Measurements from ENCODE around the gene RITA1.

The RITA1 gene

DNA sequence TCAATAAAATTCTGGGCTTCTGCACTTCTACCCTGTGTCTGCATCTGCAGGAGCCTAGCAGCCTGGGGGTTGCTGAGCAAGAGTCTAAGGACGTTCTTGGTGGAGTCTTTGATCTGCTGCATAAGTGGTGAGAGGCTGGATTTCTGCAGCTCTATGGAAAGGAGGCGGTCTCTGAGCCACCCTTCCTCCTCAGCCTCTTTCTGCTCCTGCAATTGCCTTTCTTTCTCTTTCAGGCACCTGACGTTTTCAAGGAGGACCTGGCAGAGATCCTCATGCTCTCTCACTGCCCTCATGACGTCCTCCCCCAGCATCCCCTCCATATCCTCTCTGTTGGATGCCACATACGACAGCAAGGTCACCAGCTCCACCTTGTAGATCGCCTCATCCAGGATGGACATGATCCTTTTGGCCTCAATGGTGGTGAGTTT lies 22.1 kb downstream of the RITA1 start:
- no peak for DNase-seq (ENCODE audit: low read depth, low spot score)
- Histone ChIP-seq H3K9me3 (ENCODE audit: insufficient read depth, low read length) (peaks cover 9% of the 10 kb centered on the region), H3K27me3 (ENCODE audit: insufficient read depth, insufficient read length) (no peaks in the 10 kb centered on the region), H3K36me3 (ENCODE audit: insufficient read depth, insufficient read length, low read length) (no peaks in the 10 kb centered on the region), H3K4me1 (ENCODE audit: insufficient read depth, insufficient read length) (peaks cover 4% of the 10 kb centered on the region), H3K4me3 (ENCODE audit: insufficient read length, low read depth) (no peak overlapping the region), H3K9ac (ENCODE audit: insufficient read length, low read depth) (no peak overlapping the region)
- TF ChIP-seq YY1 (IDR thresholded peaks at IDR 0.05; ENCODE audit: insufficient read depth, insufficient read length) (no peak), SUZ12 (IDR thresholded peaks at IDR 0.05; ENCODE audit: extremely low read depth, insufficient read depth, insufficient read length) (no peak), ZNF274 (IDR thresholded peaks at IDR 0.05; ENCODE audit: low read depth, low read length) (no peak)

DNA sequence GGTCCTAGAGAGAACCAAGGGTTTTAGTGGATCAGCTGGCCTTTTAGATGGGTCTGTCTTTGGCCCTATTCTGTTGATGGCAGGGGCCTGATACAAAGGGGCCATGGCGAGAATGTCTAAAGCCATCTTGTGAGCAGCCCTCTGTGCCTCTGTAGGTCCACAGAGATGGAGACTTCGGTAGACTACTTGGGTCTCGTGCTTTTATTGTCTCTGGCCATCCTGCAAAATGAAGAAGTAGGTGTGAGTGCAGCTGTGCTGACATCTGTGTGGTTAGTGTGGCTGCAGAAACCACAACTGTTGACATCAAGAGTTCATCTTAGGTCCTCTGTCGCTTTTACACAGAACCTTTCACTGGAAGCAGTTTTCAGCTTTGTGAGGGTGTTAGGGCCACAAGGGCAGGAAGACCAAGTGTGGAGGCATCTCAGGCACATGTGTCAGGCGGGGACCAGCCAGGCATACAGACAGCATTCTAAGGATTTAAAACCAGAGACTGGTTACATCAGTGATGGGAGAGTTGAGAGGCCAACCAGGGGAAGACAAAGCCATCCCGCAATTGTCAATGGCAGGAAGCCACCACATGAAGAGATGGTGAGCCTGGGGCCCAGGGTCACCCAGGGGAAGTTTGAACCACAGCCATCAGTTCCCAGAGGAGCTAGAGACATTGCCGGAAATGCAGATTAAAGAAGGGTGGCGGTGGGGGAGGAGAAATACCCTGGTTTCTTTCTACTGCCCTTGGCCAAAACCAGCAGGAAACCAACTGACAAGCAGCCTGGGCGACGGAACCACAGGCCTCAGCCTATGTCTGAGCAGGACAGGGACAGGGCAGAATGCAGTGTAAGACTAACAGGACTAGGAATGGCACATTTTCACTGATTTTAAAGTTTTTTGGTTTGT lies 22.8 kb downstream of the RITA1 start:
- peaks cover 9% of the 10 kb centered on the region for H3K9me3 ChIP-seq (ENCODE audit: insufficient read depth, low read length)
- H3K27me3 ChIP-seq (ENCODE audit: insufficient read depth, insufficient read length), result no peaks in the 10 kb centered on the region
- no peak for DNase-seq (ENCODE audit: low read depth, low spot score)
- H3K4me1 ChIP-seq (ENCODE audit: insufficient read depth, insufficient read length), result peaks cover 4% of the 10 kb centered on the region
- no peak overlapping the region for H3K4me3 ChIP-seq (ENCODE audit: insufficient read length, low read depth)
- H3K36me3 ChIP-seq (ENCODE audit: insufficient read depth, insufficient read length, low read length), result no peaks in the 10 kb centered on the region
- TF ChIP-seq ZNF274 (IDR thresholded peaks at IDR 0.05; ENCODE audit: low read depth, low read length) (no peak), YY1 (IDR thresholded peaks at IDR 0.05; ENCODE audit: insufficient read depth, insufficient read length) (no peak), SUZ12 (IDR thresholded peaks at IDR 0.05; ENCODE audit: extremely low read depth, insufficient read depth, insufficient read length) (no peak)
- no peak overlapping the region for H3K9ac ChIP-seq (ENCODE audit: insufficient read length, low read depth)

DNA sequence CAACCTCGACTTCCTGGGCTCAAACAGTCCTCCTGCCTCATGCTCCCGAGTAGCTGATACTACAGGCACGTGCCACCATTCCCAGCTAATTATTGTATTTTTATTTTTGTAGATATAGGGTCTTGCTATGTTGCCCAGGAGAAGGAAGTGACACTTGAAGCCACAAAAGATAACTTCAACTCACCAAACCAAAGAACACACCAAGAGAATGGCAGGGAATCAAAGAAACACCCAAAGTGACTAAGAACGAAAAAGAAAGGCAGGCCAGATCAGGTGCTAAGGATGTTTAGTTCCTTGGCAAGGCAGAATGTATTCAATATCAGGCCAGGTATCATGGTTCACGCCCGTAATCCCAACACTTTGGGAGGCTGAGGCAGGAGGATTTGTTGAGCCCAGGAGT lies 25.6 kb downstream of the RITA1 start:
- peaks cover 4% of the 10 kb centered on the region for H3K4me1 ChIP-seq (ENCODE audit: insufficient read depth, insufficient read length)
- no peaks in the 10 kb centered on the region for H3K27me3 ChIP-seq (ENCODE audit: insufficient read depth, insufficient read length)
- peaks cover 7% of the 10 kb centered on the region for H3K9me3 ChIP-seq (ENCODE audit: insufficient read depth, low read length)
- DNase-seq (ENCODE audit: low read depth, low spot score), result no peak
- H3K36me3 ChIP-seq (ENCODE audit: insufficient read depth, insufficient read length, low read length), result no peaks in the 10 kb centered on the region
- TF ChIP-seq YY1 (IDR thresholded peaks at IDR 0.05; ENCODE audit: insufficient read depth, insufficient read length) (no peak), SUZ12 (IDR thresholded peaks at IDR 0.05; ENCODE audit: extremely low read depth, insufficient read depth, insufficient read length) (no peak), ZNF274 (IDR thresholded peaks at IDR 0.05; ENCODE audit: low read depth, low read length) (no peak)
- H3K9ac ChIP-seq (ENCODE audit: insufficient read length, low read depth), result no peak overlapping the region
- H3K4me3 ChIP-seq (ENCODE audit: insufficient read length, low read depth), result no peak overlapping the region

DNA sequence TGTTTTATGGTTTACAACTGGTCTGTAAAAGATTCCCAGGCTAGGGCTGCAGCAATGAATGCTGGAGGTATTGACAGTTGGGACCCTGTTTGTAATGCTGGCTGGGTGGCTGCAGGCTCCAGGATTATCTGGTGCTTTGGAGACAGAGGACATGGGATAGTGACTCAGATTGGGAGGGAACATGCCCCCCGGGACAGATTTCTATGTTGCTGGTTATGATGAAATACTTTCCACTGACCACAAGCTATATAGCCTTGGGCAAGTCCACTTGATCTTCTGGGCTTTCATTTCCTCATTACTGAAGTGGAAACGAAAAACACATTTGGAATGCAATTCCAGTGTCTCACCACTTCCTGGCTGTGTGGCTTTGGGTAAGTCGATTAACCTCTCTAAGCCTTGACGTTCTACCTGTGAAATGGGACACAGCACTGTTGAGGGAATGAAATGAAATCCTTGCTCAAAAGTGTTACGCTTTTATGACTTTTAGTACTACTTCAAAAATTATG lies 29.4 kb downstream of the RITA1 start:
- no peaks in the 10 kb centered on the region for H3K4me1 ChIP-seq (ENCODE audit: insufficient read depth, insufficient read length)
- no peaks in the 10 kb centered on the region for H3K36me3 ChIP-seq (ENCODE audit: insufficient read depth, insufficient read length, low read length)
- no peak overlapping the region for H3K4me3 ChIP-seq (ENCODE audit: insufficient read length, low read depth)
- TF ChIP-seq YY1 (IDR thresholded peaks at IDR 0.05; ENCODE audit: insufficient read depth, insufficient read length) (no peak), SUZ12 (IDR thresholded peaks at IDR 0.05; ENCODE audit: extremely low read depth, insufficient read depth, insufficient read length) (no peak), ZNF274 (IDR thresholded peaks at IDR 0.05; ENCODE audit: low read depth, low read length) (no peak)
- DNase-seq (ENCODE audit: low read depth, low spot score), result no peak
- no peak overlapping the region for H3K9ac ChIP-seq (ENCODE audit: insufficient read length, low read depth)
- no peaks in the 10 kb centered on the region for H3K9me3 ChIP-seq (ENCODE audit: insufficient read depth, low read length)
- H3K27me3 ChIP-seq (ENCODE audit: insufficient read depth, insufficient read length), result no peaks in the 10 kb centered on the region

DNA sequence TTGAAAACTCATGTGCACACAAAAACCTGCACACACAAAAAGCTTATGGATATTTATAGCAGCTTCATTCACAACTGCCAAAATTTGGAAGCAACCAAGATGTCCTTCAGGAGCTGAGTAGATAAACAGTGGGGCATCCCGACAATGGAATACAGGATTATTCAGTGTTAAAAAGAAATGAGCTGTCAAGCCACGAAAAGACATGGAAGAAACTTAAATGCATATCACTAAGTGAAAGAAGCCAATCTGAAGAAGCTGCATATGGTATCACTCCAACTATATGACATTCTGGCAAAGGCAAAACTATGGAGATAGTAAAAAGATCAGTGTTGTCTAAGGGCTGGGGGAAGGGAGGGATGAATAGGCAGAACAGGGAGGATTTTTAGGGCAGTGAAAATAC lies 30.5 kb downstream of the RITA1 start:
- Histone ChIP-seq H3K4me1 (ENCODE audit: insufficient read depth, insufficient read length) (no peaks in the 10 kb centered on the region), H3K9ac (ENCODE audit: insufficient read length, low read depth) (no peak overlapping the region), H3K27me3 (ENCODE audit: insufficient read depth, insufficient read length) (no peaks in the 10 kb centered on the region), H3K36me3 (ENCODE audit: insufficient read depth, insufficient read length, low read length) (no peaks in the 10 kb centered on the region), H3K4me3 (ENCODE audit: insufficient read length, low read depth) (no peak overlapping the region), H3K9me3 (ENCODE audit: insufficient read depth, low read length) (no peaks in the 10 kb centered on the region)
- TF ChIP-seq SUZ12 (IDR thresholded peaks at IDR 0.05; ENCODE audit: extremely low read depth, insufficient read depth, insufficient read length) (no peak), YY1 (IDR thresholded peaks at IDR 0.05; ENCODE audit: insufficient read depth, insufficient read length) (no peak), ZNF274 (IDR thresholded peaks at IDR 0.05; ENCODE audit: low read depth, low read length) (no peak)
- DNase-seq (ENCODE audit: low read depth, low spot score), result no peak

DNA sequence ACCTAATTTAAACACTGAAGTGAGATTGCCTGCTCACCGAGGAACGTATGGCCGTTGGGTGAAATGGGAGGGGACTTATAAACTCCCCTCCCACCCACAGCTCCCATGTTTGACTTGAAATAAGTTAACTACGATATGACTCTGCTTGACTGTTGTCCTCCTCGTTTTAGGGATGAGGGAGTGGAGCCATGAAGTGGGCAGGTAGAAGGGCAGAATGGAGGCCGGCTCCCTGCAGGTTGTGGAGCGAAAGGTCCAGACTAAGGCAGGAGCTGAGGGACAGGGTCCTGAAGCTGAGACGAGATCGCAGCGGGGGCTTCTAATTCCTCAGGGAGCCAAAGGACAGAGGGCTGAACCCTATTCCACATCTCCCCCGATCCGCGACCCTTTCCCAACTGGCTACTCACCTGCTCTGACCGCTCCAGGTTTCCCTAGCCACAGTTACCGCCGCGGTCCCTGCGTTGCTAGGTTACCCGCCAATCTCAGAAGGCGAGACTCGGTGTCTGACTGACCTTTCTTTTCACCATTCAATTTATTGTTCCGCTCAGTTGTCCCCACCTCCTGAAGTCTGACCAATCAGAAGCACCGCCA lies 35.2 kb downstream of the RITA1 start:
- peaks cover 5% of the 10 kb centered on the region for H3K4me1 ChIP-seq (ENCODE audit: insufficient read depth, insufficient read length)
- peaks cover 3% of the 10 kb centered on the region for H3K36me3 ChIP-seq (ENCODE audit: insufficient read depth, insufficient read length, low read length)
- H3K4me3 ChIP-seq (ENCODE audit: insufficient read length, low read depth), result peak overlapping the region; percentile 49
- TF ChIP-seq YY1 (IDR thresholded peaks at IDR 0.05; ENCODE audit: insufficient read depth, insufficient read length), result no peak
- no peak for TF ChIP-seq ZNF274 (IDR thresholded peaks at IDR 0.05; ENCODE audit: low read depth, low read length)
- no peak for TF ChIP-seq SUZ12 (IDR thresholded peaks at IDR 0.05; ENCODE audit: extremely low read depth, insufficient read depth, insufficient read length)
- DNase-seq (ENCODE audit: low read depth, low spot score), result no peak
- peak overlapping the region; percentile 58 for H3K9ac ChIP-seq (ENCODE audit: insufficient read length, low read depth)
- H3K9me3 ChIP-seq (ENCODE audit: insufficient read depth, low read length), result no peaks in the 10 kb centered on the region
- H3K27me3 ChIP-seq (ENCODE audit: insufficient read depth, insufficient read length), result no peaks in the 10 kb centered on the region

All from NT2/D1 (cell line).